ENCODE measurements around the gene NAT8L.
"Not testable (repeated sequence)": the region's sequence is repeated elsewhere in the genome, so short reads cannot be mapped to it uniquely, and the experiment has no call there.

The NAT8L gene, protein sequence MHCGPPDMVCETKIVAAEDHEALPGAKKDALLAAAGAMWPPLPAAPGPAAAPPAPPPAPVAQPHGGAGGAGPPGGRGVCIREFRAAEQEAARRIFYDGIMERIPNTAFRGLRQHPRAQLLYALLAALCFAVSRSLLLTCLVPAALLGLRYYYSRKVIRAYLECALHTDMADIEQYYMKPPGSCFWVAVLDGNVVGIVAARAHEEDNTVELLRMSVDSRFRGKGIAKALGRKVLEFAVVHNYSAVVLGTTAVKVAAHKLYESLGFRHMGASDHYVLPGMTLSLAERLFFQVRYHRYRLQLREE

DNA sequence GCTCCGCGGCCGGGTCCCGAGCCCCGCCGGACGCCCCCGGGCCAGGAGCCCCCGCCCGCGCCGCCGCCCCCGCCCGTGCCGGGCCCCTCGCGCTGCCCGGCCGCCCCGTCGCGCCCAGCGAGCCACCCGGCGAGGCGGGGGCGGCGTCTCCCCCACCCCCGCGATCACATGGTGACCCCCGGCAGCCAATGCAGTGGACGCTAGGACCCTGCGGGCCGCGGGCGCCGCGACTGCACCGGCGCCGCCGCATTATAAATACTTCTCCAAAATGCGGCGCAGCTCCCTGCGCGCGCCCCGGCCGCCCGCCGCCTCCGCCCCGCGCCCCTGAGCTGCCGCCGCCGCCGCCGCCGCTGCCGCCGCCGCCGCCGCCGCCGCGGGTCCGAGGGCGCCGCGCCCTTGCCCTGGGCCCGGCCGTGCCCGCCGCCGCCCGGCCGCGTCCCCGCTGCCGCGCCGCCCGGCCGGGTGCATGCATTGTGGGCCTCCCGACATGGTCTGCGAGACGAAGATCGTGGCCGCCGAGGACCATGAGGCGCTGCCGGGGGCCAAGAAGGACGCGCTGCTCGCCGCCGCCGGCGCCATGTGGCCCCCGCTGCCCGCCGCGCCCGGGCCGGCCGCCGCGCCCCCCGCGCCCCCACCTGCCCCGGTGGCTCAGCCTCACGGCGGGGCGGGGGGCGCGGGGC is at the start of gene NAT8L:
TSS of gene NAT8L (plus strand) at position 282 of the 680 bp plus-strand sequence. CDS start at position 467, 185 bp downstream.
- DNase-seq, result no peak

DNA sequence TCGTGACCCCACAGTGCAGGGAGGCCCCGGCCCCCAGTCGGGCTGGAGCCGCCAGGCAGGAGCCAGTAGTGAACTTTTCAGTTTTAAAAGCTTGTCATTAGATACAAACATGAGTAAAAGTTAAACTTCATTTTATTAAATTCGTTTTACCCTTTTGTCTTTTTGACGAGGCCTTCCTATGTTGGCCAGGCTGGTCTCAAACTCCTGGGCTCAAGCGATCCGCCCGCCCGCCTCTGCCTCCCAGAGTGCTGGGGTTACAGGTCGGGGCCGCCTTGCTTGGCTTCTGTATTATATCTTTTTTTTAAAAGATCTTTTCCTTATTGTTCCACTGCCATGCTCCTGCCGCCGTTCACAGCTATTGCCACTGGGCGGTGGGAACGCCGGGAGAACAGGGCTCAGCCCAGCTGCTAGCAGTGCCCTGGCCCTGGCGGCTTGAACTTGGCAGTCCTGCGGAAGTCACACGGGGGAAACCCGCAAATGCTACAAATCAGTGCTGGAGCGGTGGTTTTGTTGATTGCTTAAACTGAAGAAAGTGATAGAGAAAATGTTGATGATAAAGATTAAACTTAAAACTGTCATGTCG is 49.4 kb upstream of the NAT8L start:
- DNase-seq, result no peak

DNA sequence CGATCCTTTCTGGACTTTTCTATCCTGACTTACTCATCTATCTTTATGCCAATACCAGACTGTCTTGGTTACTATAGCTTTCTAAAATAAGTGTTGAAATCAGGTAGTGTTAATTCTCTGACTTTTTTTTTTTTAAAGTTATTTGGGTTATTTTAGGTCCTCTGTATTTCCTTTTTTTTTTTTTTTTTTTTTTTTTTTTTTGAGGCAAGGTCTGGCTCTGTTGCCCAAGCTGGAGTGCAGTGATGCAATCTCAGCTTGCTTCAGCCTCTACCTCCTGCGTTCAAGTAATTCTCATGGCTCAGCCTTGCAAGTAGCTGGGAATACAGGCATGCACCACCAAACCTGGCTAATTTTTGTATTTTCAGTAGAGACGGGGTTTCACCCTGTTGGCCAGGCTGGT is 47.5 kb upstream of the NAT8L start:
- DNase-seq, result no peak

DNA sequence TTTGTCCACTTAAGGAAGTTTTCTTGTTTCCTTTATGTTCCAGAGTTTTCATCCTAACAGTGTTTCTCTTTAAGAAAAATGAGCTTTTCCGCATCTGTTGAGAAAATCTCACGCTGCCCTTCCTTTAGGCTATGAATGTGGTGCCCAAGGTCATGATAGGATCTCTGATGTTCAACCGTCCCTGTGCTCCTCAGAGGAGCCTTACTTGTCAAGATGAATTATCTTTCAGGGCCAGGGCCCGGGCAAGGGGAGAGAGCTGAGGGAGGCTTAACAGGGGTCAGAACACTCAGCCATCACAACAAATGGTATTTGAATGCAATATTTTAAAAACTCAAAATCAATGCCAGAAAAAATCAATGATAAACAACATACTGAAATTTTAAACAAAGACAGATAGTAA is 44.1 kb upstream of the NAT8L start:
- no peak for DNase-seq

DNA sequence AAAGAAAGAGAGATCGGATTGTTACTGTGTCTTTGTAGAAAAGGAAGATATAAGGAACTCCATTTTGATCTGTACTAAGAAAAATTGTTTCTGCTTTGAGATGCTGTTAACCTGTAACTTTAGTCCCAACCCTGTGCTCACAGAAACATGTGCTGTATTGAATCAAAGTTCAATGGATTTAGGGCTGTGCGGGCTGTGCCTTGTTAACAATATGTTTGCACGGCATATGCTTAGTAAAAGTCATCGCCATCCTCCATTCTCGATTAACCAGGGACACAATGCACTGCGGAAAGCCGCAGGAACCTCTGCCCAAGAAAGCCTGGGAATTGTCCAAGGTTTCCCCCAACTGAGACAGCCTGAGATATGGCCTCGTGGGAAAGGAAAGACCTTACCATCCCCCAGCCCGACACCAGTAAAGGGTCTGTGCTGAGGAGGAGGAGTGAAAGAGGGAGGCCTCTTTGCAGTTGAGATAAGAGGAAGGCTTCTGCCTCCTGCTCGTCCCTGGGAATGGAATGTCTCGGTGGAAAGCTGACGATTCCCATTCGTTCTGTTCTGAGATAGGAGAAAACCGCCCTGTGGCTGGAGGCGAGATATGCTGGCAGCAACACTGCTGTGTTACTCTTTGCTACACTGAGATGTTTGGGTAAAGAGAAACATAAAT is 37.6 kb upstream of the NAT8L start:
- not testable (repeated sequence) for DNase-seq

DNA sequence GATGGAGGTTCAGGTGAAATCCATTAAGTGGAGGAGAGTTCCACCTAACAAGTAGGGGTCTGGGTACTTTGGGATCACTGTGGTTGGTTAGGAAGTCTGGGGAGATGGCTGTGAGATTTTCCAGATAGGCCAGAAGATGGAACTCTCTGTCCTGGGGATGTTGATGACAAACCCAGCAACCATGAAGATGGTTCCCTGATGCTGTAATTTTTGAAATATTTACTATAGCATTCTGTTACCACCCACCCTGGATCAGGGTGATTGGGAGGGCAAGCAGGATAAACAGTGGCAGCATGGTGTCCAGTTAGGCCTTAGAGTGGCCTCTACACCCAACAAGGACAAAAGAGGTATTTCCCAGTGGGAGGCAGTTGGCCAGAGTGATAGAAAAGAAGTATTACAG is 34.4 kb upstream of the NAT8L start:
- no peak for DNase-seq

DNA sequence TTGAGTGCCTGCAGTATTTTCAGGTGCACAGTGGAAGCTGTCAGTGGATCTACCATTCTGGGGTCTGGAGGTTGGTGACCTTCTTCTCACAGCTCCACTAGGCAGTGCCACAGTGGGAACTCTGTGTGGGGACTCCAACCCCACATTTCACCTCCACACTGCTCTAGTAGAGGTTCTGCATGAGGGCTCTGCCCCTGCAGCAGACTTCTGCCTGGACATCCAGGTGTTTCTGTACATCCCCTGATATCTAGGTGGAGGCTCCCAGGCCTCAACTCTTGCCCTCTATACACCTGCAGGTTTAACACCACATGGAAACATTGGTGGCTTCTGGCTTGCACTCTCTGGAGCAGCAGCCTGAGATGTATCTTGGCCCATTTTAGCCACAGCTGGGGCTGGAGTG is 33.3 kb upstream of the NAT8L start:
- DNase-seq, result no peak

DNA sequence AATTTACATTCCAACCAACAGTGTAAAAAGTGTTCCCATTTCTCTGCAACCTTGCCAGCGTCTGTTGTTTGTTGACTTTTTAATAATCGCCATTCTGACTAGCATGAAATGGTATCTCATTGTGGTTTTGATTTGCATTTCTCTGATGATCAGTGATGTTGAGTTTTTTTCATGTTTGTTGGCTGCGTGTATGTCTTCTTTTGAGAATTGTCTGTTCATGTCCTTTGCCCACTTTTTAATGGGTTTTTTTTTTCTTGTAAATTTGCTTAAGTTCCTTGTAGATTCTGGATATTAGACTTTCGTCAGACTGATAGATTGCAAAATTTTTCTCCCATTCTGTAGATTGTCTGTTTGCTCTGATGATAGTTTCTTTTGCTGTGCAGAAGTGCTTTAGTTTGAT is 32.0 kb upstream of the NAT8L start:
- DNase-seq, result not testable (repeated sequence)

DNA sequence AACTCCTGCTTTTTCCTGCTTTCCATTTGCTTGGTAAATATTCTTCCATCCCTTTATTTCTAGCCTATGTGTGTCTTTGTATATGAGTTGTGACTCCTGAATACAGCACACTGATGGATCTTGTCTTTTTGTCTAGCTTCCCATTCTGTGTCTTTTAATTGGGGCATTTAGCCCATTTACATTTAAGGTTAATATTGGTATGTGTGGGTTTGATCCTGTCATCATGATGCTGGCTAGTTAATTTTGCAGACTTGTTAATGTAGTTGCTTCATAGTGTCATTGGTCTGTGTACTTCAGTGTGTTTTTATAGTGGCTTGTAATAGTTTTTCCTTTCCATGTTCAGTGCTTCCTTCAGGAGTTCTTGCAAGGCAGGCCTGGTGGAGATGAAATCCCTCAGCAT is 28.0 kb upstream of the NAT8L start:
- DNase-seq, result not testable (repeated sequence)

DNA sequence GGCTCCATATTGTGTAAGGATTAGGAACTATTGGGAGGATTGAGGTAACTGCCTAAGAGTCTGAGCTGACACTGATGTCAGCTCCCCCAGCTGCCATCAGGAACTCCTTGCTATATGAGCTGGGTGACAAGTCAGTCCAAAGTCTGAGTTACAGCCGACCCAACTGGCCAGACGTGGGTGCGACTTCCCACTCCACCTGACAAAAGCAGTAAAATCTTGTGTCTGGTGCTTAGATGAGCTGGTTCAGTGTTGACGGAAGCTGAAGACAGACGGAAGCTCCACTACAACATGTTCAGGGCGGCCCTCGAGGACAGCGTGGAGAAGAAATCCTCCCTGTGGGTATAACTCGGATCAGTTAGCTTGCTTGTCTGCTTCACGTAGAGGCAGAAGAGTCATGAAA is 22.8 kb upstream of the NAT8L start:
- DNase-seq, result no peak

DNA sequence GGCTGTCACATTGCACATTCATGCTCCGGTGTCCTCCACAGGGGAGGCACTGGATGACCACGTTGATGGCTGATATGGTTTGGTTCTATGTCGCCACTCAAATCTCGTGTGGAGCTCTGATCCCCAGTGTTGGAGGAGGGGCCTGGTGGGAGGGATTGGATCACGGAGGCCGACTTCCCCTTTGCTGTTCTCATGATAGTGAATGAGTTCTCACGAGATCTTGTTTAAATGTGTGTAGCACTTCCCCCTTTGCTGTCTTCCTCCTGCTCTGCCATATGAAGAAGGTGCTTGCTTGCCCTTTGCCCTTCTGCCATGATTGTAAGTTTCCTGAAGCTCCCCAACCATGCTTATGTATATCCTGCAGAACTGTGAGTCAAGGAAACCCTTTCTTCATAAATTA is 22.3 kb upstream of the NAT8L start:
- DNase-seq, result no peak

DNA sequence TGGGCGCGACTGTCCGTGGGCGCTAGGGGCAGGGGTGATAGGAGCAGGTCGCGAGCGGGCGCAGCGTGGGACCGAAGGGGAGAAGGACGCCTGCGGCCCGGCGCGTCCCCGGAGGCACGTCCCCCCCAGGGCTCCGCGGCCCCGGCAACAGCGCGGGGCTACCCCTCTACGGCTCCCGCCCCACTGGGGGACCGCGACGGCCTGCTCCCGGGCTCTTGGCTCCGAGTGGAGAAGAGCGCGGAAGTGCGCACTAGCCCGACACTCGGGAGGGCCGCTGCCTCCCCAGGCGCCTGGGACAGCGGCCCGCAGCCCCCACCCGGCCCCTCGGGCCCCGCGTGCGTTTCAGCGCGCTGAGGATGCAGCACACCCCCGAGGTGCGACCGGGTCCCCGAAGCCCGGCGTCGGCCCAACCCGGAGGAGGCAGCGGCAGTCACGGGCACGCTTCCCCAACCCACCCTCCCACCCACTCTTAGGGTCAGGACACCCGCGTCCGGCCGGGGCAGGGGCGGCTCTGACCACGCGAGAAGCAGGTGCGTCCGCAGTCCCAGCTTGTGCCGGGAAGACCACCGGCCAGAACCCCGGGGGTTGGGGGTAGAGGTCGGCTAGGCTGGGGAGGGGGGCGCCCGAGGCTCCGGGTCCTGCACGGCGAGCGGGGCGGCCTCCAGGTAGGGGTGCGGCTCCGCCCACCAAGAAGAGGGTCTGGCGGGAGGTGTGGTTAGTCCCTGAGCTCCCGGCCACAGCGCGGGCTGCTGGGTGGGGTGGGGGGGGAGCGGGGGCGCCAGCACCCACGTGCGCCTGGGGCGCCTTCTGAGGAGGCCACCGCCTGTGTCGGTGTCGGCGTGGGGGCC is 18.5 kb upstream of the NAT8L start:
- no peak for DNase-seq

DNA sequence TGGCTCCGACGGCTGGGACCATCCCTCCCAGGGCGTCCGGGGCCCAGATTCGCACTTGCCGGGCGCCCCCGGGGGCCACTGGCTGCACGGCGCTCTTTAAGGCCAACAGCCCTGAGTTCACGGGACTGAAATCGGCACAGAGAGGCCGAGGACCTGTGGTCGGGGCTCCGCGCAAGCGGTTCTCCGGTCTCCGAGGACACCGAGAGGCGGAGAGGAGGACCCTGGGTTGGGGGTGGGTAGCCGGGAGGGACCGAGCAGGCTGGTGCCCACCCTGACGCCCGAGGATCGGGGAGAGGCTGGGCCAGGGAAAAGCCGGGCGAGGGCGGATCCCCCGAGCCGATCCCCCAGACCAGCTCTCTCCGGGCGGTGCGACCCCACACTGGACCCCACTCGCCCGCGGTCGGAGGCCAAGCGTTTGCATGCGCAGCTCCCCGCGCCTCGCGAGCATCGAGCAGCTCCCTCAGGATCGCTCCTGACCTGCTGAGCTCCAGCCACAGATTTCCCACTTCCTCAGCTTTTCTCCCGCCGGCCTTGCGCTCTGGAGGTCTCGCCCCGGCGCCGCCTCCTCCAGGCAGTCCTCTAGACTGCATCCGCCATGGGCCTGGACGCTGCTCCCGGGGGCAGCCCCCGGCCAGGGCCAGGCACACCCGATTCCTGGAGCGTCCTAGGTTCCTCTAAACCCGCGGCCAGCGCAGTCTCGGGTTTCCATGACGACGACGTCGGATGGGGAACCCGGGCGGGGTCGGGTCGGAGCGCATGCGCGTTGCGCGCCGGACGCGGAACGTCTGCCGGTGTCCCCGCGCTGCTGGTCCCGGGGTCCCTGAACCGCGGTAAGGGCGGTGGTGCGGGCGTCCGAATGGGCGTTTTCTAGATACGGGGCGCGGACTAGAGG is 17.6 kb upstream of the NAT8L start:
- peak; percentile 38 for DNase-seq

DNA sequence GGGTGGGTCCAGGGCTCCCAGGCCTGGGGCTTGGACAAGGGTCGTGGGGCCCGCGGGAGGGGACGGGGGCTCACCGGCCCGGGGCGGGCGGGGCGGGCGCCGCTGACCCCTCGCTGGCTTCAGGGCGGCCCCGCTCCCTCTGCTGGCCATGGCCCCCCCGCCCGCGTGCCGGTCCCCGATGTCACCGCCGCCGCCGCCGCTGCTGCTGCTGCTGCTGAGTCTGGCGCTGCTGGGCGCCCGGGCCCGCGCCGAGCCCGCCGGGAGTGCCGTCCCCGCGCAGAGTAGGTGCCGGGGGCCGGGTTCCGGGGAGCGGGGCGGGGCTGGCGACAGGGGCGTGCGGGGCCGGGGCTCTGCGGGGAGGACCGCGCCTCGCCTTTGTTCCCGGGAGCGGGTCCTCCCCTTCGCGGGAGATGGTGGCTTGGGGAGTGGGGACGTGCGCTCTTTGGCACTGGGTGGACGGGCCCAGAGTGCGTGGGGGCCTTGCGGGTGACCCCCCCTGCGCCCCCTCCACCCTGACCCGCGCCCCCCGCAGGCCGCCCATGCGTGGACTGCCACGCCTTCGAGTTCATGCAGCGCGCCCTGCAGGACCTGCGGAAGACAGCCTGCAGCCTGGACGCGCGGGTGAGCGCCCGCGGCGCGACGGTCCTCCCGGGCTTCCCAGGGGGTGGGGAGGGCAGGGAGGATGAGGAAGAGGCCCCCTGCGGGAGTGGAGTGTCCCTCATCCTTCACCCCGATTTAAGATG is 16.8 kb upstream of the NAT8L start:
- no peak for DNase-seq

DNA sequence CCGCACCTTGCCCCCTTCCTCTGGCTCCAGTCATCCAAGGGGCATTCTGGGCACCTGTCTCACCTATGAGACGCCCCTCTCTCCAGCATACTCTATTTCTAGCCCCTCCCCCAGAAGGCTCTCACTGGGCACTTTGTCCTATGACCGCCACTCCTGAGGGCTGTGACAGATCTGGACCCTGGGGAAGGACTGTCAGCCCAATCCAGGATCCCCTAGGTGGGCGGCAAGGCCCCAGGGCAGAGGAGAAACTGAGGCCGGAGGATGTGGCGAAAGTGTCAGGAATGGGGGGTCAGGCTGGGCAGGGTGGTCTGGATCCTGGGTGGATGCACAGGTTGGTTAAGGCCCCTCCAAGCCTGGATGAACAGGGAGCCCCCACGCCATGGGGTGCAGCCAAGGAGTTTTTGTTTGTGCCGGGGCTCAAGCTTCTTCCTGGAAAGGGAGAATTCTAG is 16.2 kb upstream of the NAT8L start:
- no peak for DNase-seq

DNA sequence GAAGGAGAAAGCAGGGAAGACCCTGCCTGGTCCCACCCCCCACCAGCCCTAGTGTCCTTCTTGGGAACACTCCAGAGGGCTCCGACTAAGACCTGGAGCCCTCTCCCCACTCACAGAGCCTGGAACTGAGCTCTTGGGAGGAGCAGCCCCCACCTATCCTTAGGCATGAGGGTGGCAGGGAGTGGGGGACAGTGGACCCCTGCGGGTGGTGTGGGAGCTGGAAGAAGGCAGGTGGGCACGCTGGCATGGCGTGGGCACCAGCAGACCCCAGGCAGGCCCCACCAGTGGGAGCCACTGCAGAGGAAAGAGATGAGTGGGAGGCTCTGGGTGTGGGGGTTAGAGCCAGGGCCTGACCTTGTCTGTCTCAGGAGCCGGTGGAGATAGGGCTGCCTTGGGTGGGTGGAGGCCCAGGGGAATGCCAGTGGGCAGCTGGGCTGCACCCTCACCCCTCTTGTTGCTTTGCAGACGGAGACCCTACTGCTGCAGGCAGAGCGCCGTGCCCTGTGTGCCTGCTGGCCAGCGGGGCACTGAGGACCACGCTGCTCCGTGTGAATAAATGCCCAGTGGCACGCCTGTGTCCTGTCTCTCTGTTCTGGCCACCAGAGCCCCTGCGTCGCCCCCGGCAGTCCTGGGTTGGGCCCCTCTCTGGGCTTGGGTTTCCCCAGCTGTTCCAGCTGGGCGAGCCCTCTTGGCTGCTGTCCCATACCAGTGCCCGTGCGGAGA is 15.6 kb upstream of the NAT8L start:
- no peak for DNase-seq

DNA sequence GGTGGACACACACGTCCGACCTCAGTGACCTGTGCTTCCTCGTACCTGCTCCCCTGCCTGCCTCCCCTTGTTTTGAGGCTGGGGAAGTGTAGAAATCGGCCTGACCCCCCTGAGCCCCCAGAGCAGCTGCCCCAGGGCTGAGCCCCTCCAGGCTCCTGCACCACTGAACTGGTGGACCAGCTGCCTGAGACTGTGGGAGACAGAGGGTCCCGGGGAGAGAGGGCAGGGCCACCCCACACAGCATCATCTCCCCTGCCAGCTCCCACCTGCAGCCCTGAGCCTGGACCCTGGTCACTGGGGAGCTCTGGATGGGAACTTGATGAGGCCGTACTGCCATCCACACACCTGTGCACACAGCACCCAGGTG is 15.0 kb upstream of the NAT8L start:
- no peak for DNase-seq

DNA sequence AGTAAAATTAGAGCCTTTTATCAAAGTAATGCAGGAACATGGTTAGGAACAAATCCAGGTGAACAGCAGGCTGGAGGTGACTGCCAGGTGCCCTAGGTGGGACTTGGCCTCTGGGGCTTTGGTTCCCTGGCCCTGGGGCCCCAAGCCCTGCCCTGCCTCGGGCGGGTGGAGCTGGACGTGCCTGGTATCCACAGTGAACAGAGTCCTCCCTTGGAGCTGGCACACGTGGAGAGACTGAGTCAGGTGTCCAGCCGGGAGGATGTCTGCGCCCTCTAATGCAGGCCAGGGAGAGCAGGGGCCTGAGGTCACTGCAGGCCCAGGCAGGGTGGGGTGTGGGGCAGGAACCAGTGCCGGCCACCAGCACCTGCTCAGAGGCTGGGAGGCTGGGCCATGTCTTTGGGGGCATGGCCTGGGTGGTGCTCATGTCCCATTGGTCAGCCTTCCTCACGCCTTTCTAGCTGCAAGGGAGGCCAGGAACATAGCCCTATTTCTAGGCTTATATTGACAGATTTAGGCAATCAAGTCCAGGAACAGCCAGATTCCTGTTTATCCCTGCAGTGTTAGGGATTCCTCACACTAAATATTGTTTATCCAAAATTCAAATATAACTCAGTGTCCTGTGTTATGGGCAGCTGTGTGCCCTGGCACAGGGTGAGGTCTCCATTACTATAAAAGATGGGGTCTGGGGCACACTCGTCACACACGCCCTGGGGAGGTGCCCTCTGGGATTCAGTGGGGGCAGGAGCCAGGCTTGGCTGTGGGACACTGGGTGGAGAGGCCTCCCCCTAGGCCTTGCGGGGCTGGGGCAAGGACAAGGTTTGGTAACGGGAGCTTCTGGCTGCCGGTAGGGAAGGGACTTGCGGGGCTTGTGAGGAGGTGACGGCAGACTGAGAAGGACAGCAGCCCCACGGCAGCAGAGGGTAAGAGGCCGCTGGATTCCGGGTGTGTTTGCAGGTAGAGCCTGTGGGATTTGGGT is 14.3 kb upstream of the NAT8L start:
- no peak for DNase-seq

DNA sequence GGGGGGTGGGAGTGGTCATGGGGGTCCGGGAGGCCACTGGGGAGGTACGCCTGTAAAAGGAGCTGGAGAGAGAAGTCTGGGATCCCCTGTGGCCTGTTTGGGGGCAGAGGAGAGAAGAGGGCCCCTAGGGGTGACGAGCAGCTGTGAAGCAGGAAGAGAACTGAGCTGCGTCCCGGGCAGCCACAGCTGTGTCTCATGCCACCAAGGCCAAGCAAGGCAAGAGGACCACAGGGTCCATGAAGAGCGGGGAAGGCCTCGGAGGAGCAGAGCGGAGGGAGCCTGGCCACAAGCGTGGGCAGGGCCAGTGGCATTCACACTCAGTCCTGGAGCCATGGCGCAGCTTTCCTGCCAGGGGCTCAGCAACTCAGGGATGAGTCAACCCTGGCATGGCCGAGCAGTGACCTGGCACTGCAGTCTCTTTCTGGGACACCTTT is 13.6 kb upstream of the NAT8L start:
- no peak for DNase-seq

All from SHP77 treated with DMSO at 0.1 percent for 48 hours (cell line).